Measurements from ENCODE around the gene MDM2. TPM values are rescaled to one million over a fixed set of nuclear protein-coding genes. Genes with fewer than 3 reads are reported as not detected.

The MDM2 gene
- polyA plus RNA-seq, 1 of the 3 experiments (the other 2 are of a cell fraction), result 21.5 TPM

- H3K9ac ChIP-seq, result no peak overlapping the region
- no peak for TF ChIP-seq TEAD4 (IDR thresholded peaks at IDR 0.05; ENCODE audit: borderline replicate concordance, insufficient read depth)
- no peak for TF ChIP-seq TAF1 (IDR thresholded peaks at IDR 0.05; ENCODE audit: borderline replicate concordance, low read depth, low read length)
- no peak for TF ChIP-seq EZH2phosphoT487 (IDR thresholded peaks at IDR 0.05; ENCODE audit: borderline replicate concordance, low read depth)
- TF ChIP-seq TCF12 (IDR thresholded peaks at IDR 0.05), result no peak
- TF ChIP-seq RXRA (IDR thresholded peaks at IDR 0.05; ENCODE audit: borderline replicate concordance, low read depth), result no peak
- no peak for TF ChIP-seq RAD21 (IDR thresholded peaks at IDR 0.05; ENCODE audit: low read length)
- no peak for TF ChIP-seq PBX3 (IDR thresholded peaks at IDR 0.05)
- no peak for TF ChIP-seq GABPA (IDR thresholded peaks at IDR 0.05; ENCODE audit: low read depth)
- TF ChIP-seq FOXM1 (IDR thresholded peaks at IDR 0.05; ENCODE audit: low read depth), result no peak
- TF ChIP-seq RFX5 (IDR thresholded peaks at IDR 0.05; ENCODE audit: low read length), result no peak
- TF ChIP-seq MEF2A (IDR thresholded peaks at IDR 0.05; ENCODE audit: borderline replicate concordance, low read depth), result no peak
- no peak for TF ChIP-seq SMC3 (IDR thresholded peaks at IDR 0.05; ENCODE audit: low read depth, low read length)
- TF ChIP-seq SIN3A (IDR thresholded peaks at IDR 0.05; ENCODE audit: borderline replicate concordance, low read depth, low read length), result no peak
- TF ChIP-seq NRF1 (IDR thresholded peaks at IDR 0.05; ENCODE audit: low read depth, low read length), result no peak
- TF ChIP-seq MXI1 (IDR thresholded peaks at IDR 0.05; ENCODE audit: low read depth, low read length), result no peak
- TF ChIP-seq CHD2 (IDR thresholded peaks at IDR 0.05; ENCODE audit: low read length, partially characterized antibody), result no peak
- TF ChIP-seq REST (IDR thresholded peaks at IDR 0.05; ENCODE audit: low read depth, low read length), result no peak
- no peak for TF ChIP-seq ELF1 (IDR thresholded peaks at IDR 0.05)
- ChIA-PET CTCF (no interaction called here), POLR2A (no interaction called here)
- no peak overlapping the region for H3K4me2 ChIP-seq
- H3K4me1 ChIP-seq (ENCODE audit: control insufficient read depth in 1 of 2, insufficient read depth in 2 of 2, low read depth in 1 of 2, low read length in 1 of 2), result 0 out of 4 replicates have a peak, but pooled peaks cover 0 to 6% of the 10 kb centered on the region in 2 experiments
- 33% methylated on average over 1 of the region's 1 CpG for WGBS (ENCODE audit: low lambda C conversion rate)
- no peak overlapping the region for H2AFZ ChIP-seq (ENCODE audit: low read depth)
- no peak overlapping the region for H3K27ac ChIP-seq (ENCODE audit: low read depth in 2 of 2, low read length in 1 of 2)
- no peaks in the 10 kb centered on the region for H4K20me1 ChIP-seq (ENCODE audit: insufficient read depth)
- DNase-seq, result no peak
- no peaks in the 10 kb centered on the region for H3F3A ChIP-seq (replicated peaks; ENCODE audit: insufficient read depth)
- no peaks in the 10 kb centered on the region for H3K9me3 ChIP-seq
- H3K27me3 ChIP-seq (ENCODE audit: insufficient read depth), result no peaks in the 10 kb centered on the region
- H3K79me2 ChIP-seq (ENCODE audit: insufficient read depth), result no peaks in the 10 kb centered on the region
- H3K4me3 ChIP-seq (ENCODE audit: low read depth in 2 of 2, low read length in 1 of 2), result no peak overlapping the region
- no peaks in the 10 kb centered on the region for H3K9me2 ChIP-seq
- no peaks in the 10 kb centered on the region for H3K36me3 ChIP-seq (replicated peaks in 1 of 2; ENCODE audit: control insufficient read depth in 1 of 2, insufficient read depth in 2 of 2, low read length in 1 of 2)
Measured at GRCh38 chr12:68887641-68888040, 79.7 kb downstream of the MDM2 start.

Measured in SK-N-SH (cell line).